ENCODE data around the gene TNFAIP8L2. TPM values are rescaled to one million over a fixed set of nuclear protein-coding genes. Genes with fewer than 3 reads are reported as not detected.

Gene TNFAIP8L2
- total and polyA plus RNA-seq, 9 donors: 1.5 to 3.0 (median 2.2) TPM

- Histone ChIP-seq H3K9me3 (replicated peaks; ENCODE audit: control insufficient read depth, low read depth, low read length) (no peaks in the 10 kb centered on the region), H3K4me3 (ENCODE audit: low read length) (peak overlapping the region; percentile 96), H3K27ac (ENCODE audit: low read length) (peak overlapping the region; percentile 94), H3K27me3 (ENCODE audit: control insufficient read depth, insufficient read depth, low read length) (no peaks in the 10 kb centered on the region), H3K36me3 (ENCODE audit: control insufficient read depth, insufficient read depth, low read length) (peaks cover 41% of the 10 kb centered on the region), H3K4me1 (ENCODE audit: control insufficient read depth, insufficient read depth, low read length) (peaks cover 21% of the 10 kb centered on the region)
- 2% methylated on average over 12 of the region's 15 CpGs for WGBS (ENCODE audit: insufficient coverage)
- DNase-seq: peak; percentile 87
These were observed 8.9 kb downstream of the TNFAIP8L2 start for GRCh38 chr1:151165281-151165737.

- Histone ChIP-seq H3K36me3 (ENCODE audit: control insufficient read depth, insufficient read depth, low read length) (peaks cover 41% of the 10 kb centered on the region), H3K27me3 (ENCODE audit: control insufficient read depth, insufficient read depth, low read length) (no peaks in the 10 kb centered on the region)
These were observed 9.5 kb downstream of the TNFAIP8L2 start, which contains the start of the genes LYSMD1 and SCNM1 for GRCh38 chr1:151165738-151166504. TSS of gene LYSMD1 (minus strand) at chr1:151165902. CDS start at chr1:151165258, 644 bp downstream. TSS of gene SCNM1 (plus strand) at chr1:151166144. CDS start at chr1:151166153, 9 bp downstream.

GRCh38 chr1:151166505-151166956 lies 10.1 kb downstream of the TNFAIP8L2 start:
- WGBS (ENCODE audit: insufficient coverage): no CpG with 5 or more reads among the region's 15 CpGs
- Histone ChIP-seq H3K9me3 (replicated peaks; ENCODE audit: control insufficient read depth, low read depth, low read length) (no peaks in the 10 kb centered on the region), H3K4me3 (ENCODE audit: low read length) (peak overlapping the region; percentile 96), H3K4me1 (ENCODE audit: control insufficient read depth, insufficient read depth, low read length) (peaks cover 27% of the 10 kb centered on the region), H3K27me3 (ENCODE audit: control insufficient read depth, insufficient read depth, low read length) (no peaks in the 10 kb centered on the region), H3K27ac (ENCODE audit: low read length) (peak overlapping the region; percentile 89), H3K36me3 (ENCODE audit: control insufficient read depth, insufficient read depth, low read length) (peaks cover 42% of the 10 kb centered on the region)
- no peak for DNase-seq

More at GRCh38 chr1:151165738-151166504, 9.5 kb downstream of the TNFAIP8L2 start, which contains the start of the genes LYSMD1 and SCNM1:
- peak; percentile 100 for DNase-seq
- Histone ChIP-seq H3K9me3 (replicated peaks; ENCODE audit: control insufficient read depth, low read depth, low read length) (no peaks in the 10 kb centered on the region), H3K4me1 (ENCODE audit: control insufficient read depth, insufficient read depth, low read length) (peaks cover 26% of the 10 kb centered on the region), H3K4me3 (ENCODE audit: low read length) (peak within 1 kb of the TSS; percentile 96), H3K27ac (ENCODE audit: low read length) (peak within 1 kb of the TSS; percentile 94)
- under 1% methylated on average over 36 of the region's 38 CpGs for WGBS (ENCODE audit: insufficient coverage)

GRCh38 chr1:151167116-151167515 lies 10.7 kb downstream of the TNFAIP8L2 start:
- Histone ChIP-seq H3K27ac (ENCODE audit: low read length) (no peak overlapping the region), H3K4me3 (ENCODE audit: low read length) (peak overlapping the region; percentile 96), H3K9me3 (replicated peaks; ENCODE audit: control insufficient read depth, low read depth, low read length) (no peaks in the 10 kb centered on the region), H3K4me1 (ENCODE audit: control insufficient read depth, insufficient read depth, low read length) (peaks cover 27% of the 10 kb centered on the region), H3K36me3 (ENCODE audit: control insufficient read depth, insufficient read depth, low read length) (peaks cover 44% of the 10 kb centered on the region), H3K27me3 (ENCODE audit: control insufficient read depth, insufficient read depth, low read length) (no peaks in the 10 kb centered on the region)
- WGBS (ENCODE audit: insufficient coverage): 86% methylated on average over 2 of the region's 6 CpGs
- DNase-seq: no peak

GRCh38 chr1:151171190-151171589 lies 14.7 kb downstream of the TNFAIP8L2 start:
- DNase-seq: no peak
- WGBS (ENCODE audit: insufficient coverage): 75% methylated on average over 1 of the region's 5 CpGs
- Histone ChIP-seq H3K36me3 (ENCODE audit: control insufficient read depth, insufficient read depth, low read length) (peaks cover 66% of the 10 kb centered on the region), H3K27me3 (ENCODE audit: control insufficient read depth, insufficient read depth, low read length) (no peaks in the 10 kb centered on the region), H3K4me1 (ENCODE audit: control insufficient read depth, insufficient read depth, low read length) (peaks cover 36% of the 10 kb centered on the region), H3K27ac (ENCODE audit: low read length) (no peak overlapping the region), H3K9me3 (replicated peaks; ENCODE audit: control insufficient read depth, low read depth, low read length) (no peaks in the 10 kb centered on the region), H3K4me3 (ENCODE audit: low read length) (no peak overlapping the region)

- H3K27ac ChIP-seq (ENCODE audit: low read length): peak overlapping the region; percentile 83
- H3K4me3 ChIP-seq (ENCODE audit: low read length): peak overlapping the region; percentile 7
- H3K36me3 ChIP-seq (ENCODE audit: control insufficient read depth, insufficient read depth, low read length): peaks cover 72% of the 10 kb centered on the region
- H3K9me3 ChIP-seq (replicated peaks; ENCODE audit: control insufficient read depth, low read depth, low read length): no peaks in the 10 kb centered on the region
- no peaks in the 10 kb centered on the region for H3K27me3 ChIP-seq (ENCODE audit: control insufficient read depth, insufficient read depth, low read length)
- peaks cover 23% of the 10 kb centered on the region for H3K4me1 ChIP-seq (ENCODE audit: control insufficient read depth, insufficient read depth, low read length)
- WGBS (ENCODE audit: insufficient coverage): 0% methylated on average over 1 of the region's 6 CpGs
- DNase-seq: peak; percentile 88
These were observed 18.7 kb downstream of the TNFAIP8L2 start for GRCh38 chr1:151175041-151175741.

GRCh38 chr1:151175863-151176262 lies 19.4 kb downstream of the TNFAIP8L2 start, which contains the start of gene TMOD4:
TSS of gene TMOD4 (minus strand) at chr1:151175981. CDS start at chr1:151174875, 1,106 bp downstream.
- DNase-seq: peak; percentile 47
- peak within 1 kb of the TSS; percentile 7 for H3K4me3 ChIP-seq (ENCODE audit: low read length)
- peaks cover 18% of the 10 kb centered on the region for H3K4me1 ChIP-seq (ENCODE audit: control insufficient read depth, insufficient read depth, low read length)
- peak within 1 kb of the TSS; percentile 83 for H3K27ac ChIP-seq (ENCODE audit: low read length)
- H3K36me3 ChIP-seq (ENCODE audit: control insufficient read depth, insufficient read depth, low read length): peaks cover 70% of the 10 kb centered on the region
- H3K9me3 ChIP-seq (replicated peaks; ENCODE audit: control insufficient read depth, low read depth, low read length): no peaks in the 10 kb centered on the region
- H3K27me3 ChIP-seq (ENCODE audit: control insufficient read depth, insufficient read depth, low read length): no peaks in the 10 kb centered on the region
- no CpG with 5 or more reads among the region's 4 CpGs for WGBS (ENCODE audit: insufficient coverage)

- Histone ChIP-seq H3K4me1 (ENCODE audit: control insufficient read depth, insufficient read depth, low read length) (peaks cover 17% of the 10 kb centered on the region), H3K27ac (ENCODE audit: low read length) (no peak overlapping the region), H3K27me3 (ENCODE audit: control insufficient read depth, insufficient read depth, low read length) (no peaks in the 10 kb centered on the region), H3K4me3 (ENCODE audit: low read length) (no peak overlapping the region), H3K36me3 (ENCODE audit: control insufficient read depth, insufficient read depth, low read length) (peaks cover 70% of the 10 kb centered on the region), H3K9me3 (replicated peaks; ENCODE audit: control insufficient read depth, low read depth, low read length) (no peaks in the 10 kb centered on the region)
- whole genome bisulfite sequencing (ENCODE audit: insufficient coverage): 90% methylated on average over 17 of the region's 17 CpGs
- DNase-seq: no peak
These were observed 20.1 kb downstream of the TNFAIP8L2 start for GRCh38 chr1:151176514-151177045.

GRCh38 chr1:151184211-151184610 lies 27.8 kb downstream of the TNFAIP8L2 start:
- no peaks in the 10 kb centered on the region for H3K27me3 ChIP-seq (ENCODE audit: control insufficient read depth, insufficient read depth, low read length)
- no peaks in the 10 kb centered on the region for H3K9me3 ChIP-seq (replicated peaks; ENCODE audit: control insufficient read depth, low read depth, low read length)
- H3K4me1 ChIP-seq (ENCODE audit: control insufficient read depth, insufficient read depth, low read length): peaks cover 12% of the 10 kb centered on the region
- no peak for DNase-seq
- WGBS (ENCODE audit: insufficient coverage): 96% methylated on average over 5 of the region's 10 CpGs
- no peak overlapping the region for H3K4me3 ChIP-seq (ENCODE audit: low read length)
- H3K36me3 ChIP-seq (ENCODE audit: control insufficient read depth, insufficient read depth, low read length): peaks cover 56% of the 10 kb centered on the region
- H3K27ac ChIP-seq (ENCODE audit: low read length): no peak overlapping the region

Measured in muscle of leg (tissue), 11 donors.